ENCODE measurements around the gene SLC22A23.

SLC22A23 gene

GRCh38 chr6:3500262-3501014, 43.6 kb upstream of the SLC22A23 start:
- ChIA-PET POLR2A (ENCODE audit: low non-redundant PET) (no interaction called here), CTCF (interaction anchor here (1.0 to 1.2 kb wide), 2 partner anchors 12 to 15 kb away, joined by 3 read pairs; no protein-coding TSS in a partner anchor)
- peak; percentile 82 for DNase-seq (ENCODE audit: low spot score)
- TF ChIP-seq, protein P1, sequence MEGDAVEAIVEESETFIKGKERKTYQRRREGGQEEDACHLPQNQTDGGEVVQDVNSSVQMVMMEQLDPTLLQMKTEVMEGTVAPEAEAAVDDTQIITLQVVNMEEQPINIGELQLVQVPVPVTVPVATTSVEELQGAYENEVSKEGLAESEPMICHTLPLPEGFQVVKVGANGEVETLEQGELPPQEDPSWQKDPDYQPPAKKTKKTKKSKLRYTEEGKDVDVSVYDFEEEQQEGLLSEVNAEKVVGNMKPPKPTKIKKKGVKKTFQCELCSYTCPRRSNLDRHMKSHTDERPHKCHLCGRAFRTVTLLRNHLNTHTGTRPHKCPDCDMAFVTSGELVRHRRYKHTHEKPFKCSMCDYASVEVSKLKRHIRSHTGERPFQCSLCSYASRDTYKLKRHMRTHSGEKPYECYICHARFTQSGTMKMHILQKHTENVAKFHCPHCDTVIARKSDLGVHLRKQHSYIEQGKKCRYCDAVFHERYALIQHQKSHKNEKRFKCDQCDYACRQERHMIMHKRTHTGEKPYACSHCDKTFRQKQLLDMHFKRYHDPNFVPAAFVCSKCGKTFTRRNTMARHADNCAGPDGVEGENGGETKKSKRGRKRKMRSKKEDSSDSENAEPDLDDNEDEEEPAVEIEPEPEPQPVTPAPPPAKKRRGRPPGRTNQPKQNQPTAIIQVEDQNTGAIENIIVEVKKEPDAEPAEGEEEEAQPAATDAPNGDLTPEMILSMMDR (conservative IDR thresholded peaks at IDR 0.05; ENCODE audit: low read depth), result no peak
- peak overlapping the region; percentile 91 for H3K27ac ChIP-seq

- no peak for DNase-seq (ENCODE audit: low spot score)
- POLR2A ChIA-PET (ENCODE audit: low non-redundant PET), result no interaction called here
- H3K27ac ChIP-seq, result no peak overlapping the region
- CTCF ChIA-PET, result interaction anchor here (0.6 to 1.2 kb wide), 2 partner anchors 9 to 16 kb away, joined by 3 read pairs; no protein-coding TSS in a partner anchor
- TF ChIP-seq, protein P1 (conservative IDR thresholded peaks at IDR 0.05; ENCODE audit: low read depth), result no peak
Measured at GRCh38 chr6:3499603-3500002, 42.8 kb upstream of the SLC22A23 start.

GRCh38 chr6:3496395-3496794, 39.5 kb upstream of the SLC22A23 start:
- POLR2A ChIA-PET (ENCODE audit: low non-redundant PET), result no interaction called here

GRCh38 chr6:3494391-3495100, 37.7 kb upstream of the SLC22A23 start:
- CTCF ChIA-PET, result interaction anchor here (0.6 kb wide), 1 partner anchor 21 kb away, joined by 4 read pairs; no protein-coding TSS in a partner anchor
- TF ChIP-seq, protein P1 (conservative IDR thresholded peaks at IDR 0.05; ENCODE audit: low read depth), result no peak
- POLR2A ChIA-PET (ENCODE audit: low non-redundant PET), result no interaction called here
- H3K27ac ChIP-seq, result no peak overlapping the region
- DNase-seq (ENCODE audit: low spot score), result no peak

More at GRCh38 chr6:3496395-3496794, 39.5 kb upstream of the SLC22A23 start:
- CTCF ChIA-PET, result interaction anchor here (0.5 to 0.9 kb wide), 4 partner anchors 41 to 1013 kb away, joined by 3 to 5 read pairs (median 4); no protein-coding TSS in a partner anchor
- TF ChIP-seq, protein P1 (conservative IDR thresholded peaks at IDR 0.05; ENCODE audit: low read depth), result no peak
- H3K27ac ChIP-seq, result no peak overlapping the region
- DNase-seq (ENCODE audit: low spot score), result no peak

GRCh38 chr6:3490625-3490980, 33.8 kb upstream of the SLC22A23 start:
- DNase-seq (ENCODE audit: low spot score), result no peak
- CTCF ChIA-PET, result interaction anchor here (0.6 kb wide), 1 partner anchor 9 kb away, joined by 3 read pairs; no protein-coding TSS in a partner anchor
- POLR2A ChIA-PET (ENCODE audit: low non-redundant PET), result no interaction called here
- TF ChIP-seq, protein P1 (conservative IDR thresholded peaks at IDR 0.05; ENCODE audit: low read depth), result no peak
- no peak overlapping the region for H3K27ac ChIP-seq

DNA sequence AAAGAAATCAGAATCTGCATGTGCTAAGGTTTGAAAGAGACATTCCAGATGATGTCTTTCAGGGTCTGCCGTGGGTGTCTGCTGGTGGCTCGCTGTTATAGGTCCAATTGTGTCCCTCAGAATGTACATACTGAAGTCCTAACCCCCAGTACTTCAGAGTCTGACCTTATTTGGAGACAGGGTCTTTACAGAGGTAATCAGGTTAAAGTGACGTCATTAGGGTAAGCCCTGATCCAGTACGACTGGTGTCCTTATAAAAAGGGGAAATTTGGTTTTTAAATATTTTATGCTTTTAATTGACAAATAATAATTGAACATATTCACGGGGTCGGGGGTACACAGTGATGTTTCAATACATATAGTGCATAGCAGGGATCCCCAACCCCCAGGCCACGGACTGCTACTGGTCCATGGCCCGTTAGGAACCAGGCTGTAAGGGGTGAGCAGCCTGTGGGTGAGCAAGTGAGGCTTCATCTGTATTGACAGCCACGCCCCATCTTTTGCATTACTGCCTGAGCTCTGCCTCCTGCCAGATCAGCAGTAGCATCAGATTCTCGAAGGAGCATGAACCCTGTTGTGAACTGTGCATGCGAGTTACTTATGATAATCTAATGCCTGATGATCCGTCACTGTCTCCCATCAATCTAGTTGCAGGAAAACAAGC, 33.2 kb upstream of the SLC22A23 start:
- TF ChIP-seq, protein P1 (conservative IDR thresholded peaks at IDR 0.05; ENCODE audit: low read depth), result no peak
- CTCF ChIA-PET, result interaction anchor here (0.6 kb wide), 1 partner anchor 9 kb away, joined by 3 read pairs; no protein-coding TSS in a partner anchor
- POLR2A ChIA-PET (ENCODE audit: low non-redundant PET), result no interaction called here
- no peak for DNase-seq (ENCODE audit: low spot score)
- H3K27ac ChIP-seq, result no peak overlapping the region
